Suppressor macrophage treated with lipopolysaccharide for 4 hours (primary cell): Measurements from ENCODE around the gene NCOA1.

ENCODE experiments used
- DNase-seq: peaks from one replicate; pipeline ENCODE4 v3.0.0-alpha.2; 2020

The NCOA1 gene

GRCh38 chr2:24712296-24712695, 221.2 kb downstream of the NCOA1 start:
- no peak for DNase-seq

GRCh38 chr2:24717263-24717951, 226.4 kb downstream of the NCOA1 start:
- DNase-seq, result no peak

- DNase-seq, result no peak
These were observed 229.3 kb downstream of the NCOA1 start for GRCh38 chr2:24720310-24720709.

- DNase-seq, result peak; percentile 64
These were observed 230.4 kb downstream of the NCOA1 start for GRCh38 chr2:24721470-24721869.

- DNase-seq, result no peak
These were observed 231.2 kb downstream of the NCOA1 start for GRCh38 chr2:24722141-24722790.

- DNase-seq, result no peak
These were observed 232.1 kb downstream of the NCOA1 start for GRCh38 chr2:24723191-24723590.

- DNase-seq, result no peak
These were observed 232.6 kb downstream of the NCOA1 start for GRCh38 chr2:24723665-24724064.

GRCh38 chr2:24724111-24724775, 233.2 kb downstream of the NCOA1 start:
- DNase-seq, result no peak

GRCh38 chr2:24725956-24726355, 234.9 kb downstream of the NCOA1 start:
- DNase-seq, result no peak

GRCh38 chr2:24730481-24730880, 239.4 kb downstream of the NCOA1 start:
- no peak for DNase-seq

GRCh38 chr2:24731040-24731439, 240.0 kb downstream of the NCOA1 start:
- DNase-seq, result no peak

GRCh38 chr2:24731923-24732322, 240.9 kb downstream of the NCOA1 start:
- no peak for DNase-seq

GRCh38 chr2:24734741-24735140, 243.7 kb downstream of the NCOA1 start:
- no peak for DNase-seq

GRCh38 chr2:24739354-24740025, 248.4 kb downstream of the NCOA1 start:
- DNase-seq, result no peak

GRCh38 chr2:24740142-24740541, 249.1 kb downstream of the NCOA1 start:
- DNase-seq, result no peak

- peak; percentile 22 for DNase-seq
These were observed 251.7 kb downstream of the NCOA1 start for GRCh38 chr2:24742730-24743129.

- DNase-seq, result peak; percentile 46
These were observed 252.9 kb downstream of the NCOA1 start for GRCh38 chr2:24743924-24744323.

- no peak for DNase-seq
These were observed 253.3 kb downstream of the NCOA1 start for GRCh38 chr2:24744356-24744755.

- DNase-seq, result no peak
These were observed 254.8 kb downstream of the NCOA1 start for GRCh38 chr2:24745825-24746224.

GRCh38 chr2:24747299-24747698, 256.2 kb downstream of the NCOA1 start:
- no peak for DNase-seq

GRCh38 chr2:24749069-24749691, 258.1 kb downstream of the NCOA1 start:
- DNase-seq, result no peak

GRCh38 chr2:24754985-24755705, 264.1 kb downstream of the NCOA1 start:
- DNase-seq, result no peak
